Endothelial cell of umbilical vein (primary cell): ENCODE results near the gene TEAD3. TPM values are rescaled to one million over a fixed set of nuclear protein-coding genes. Genes with fewer than 3 reads are reported as not detected.
A peak's percentile ranks its signal among the peaks of the same experiment; 100 is the strongest.

ENCODE experiments used
- BruUV-seq: library from RNA; stranded (reverse); fragments of 400-500 nt; replicated peaks from 2 replicates; lab custom pipeline; 2021; lab: Mats Ljungman, UMichigan
- CTCF ChIA-PET: fragments of 300-600, 350-600 bp; sonication (Branson Sonifier 250); formaldehyde crosslinking; loops from one replicate; lab custom pipeline; 2021; ENCODE audit warnings: antibody characterized with exemption, inconsistent platforms; lab: Charles Lee
- POLR2A ChIA-PET: fragments of 300-600, 350-600 bp; sonication (Branson Sonifier 250); formaldehyde crosslinking; loops from one replicate; lab custom pipeline; 2021; ENCODE audit warnings: antibody characterized with exemption, inconsistent platforms; lab: Charles Lee
- DNase-seq: peaks from one replicate; pipeline ENCODE4 v3.0.0-alpha.2; 2011; ENCODE audit warnings: low read depth, low spot score
- FAIRE-seq: peaks from 2 replicates; lab custom pipeline; 2011; peaks lifted over from hg19 to GRCh38; lab: Jason Lieb, UNC
- H2AFZ ChIP-seq: 2 replicates; pipeline ENCODE4 v1.6.0; 2012; ENCODE audit warnings: low read depth, low read length, control low read depth, inconsistent platforms
- H3K27ac ChIP-seq: 2 replicates; pipeline ENCODE4 v1.5.1; 2011; ENCODE audit warnings: low read depth, mild to moderate bottlenecking, control low read depth, low read length, moderate library complexity; ENCODE audit not compliant: insufficient read depth
- H3K27me3 ChIP-seq, 2 experiments: 2 replicates each; pipeline versions ENCODE4 v1.6.0 to v1.6.1; 2011; ENCODE audit warnings: low read length in 2 of 2, mixed read lengths in 1 of 2; ENCODE audit not compliant: control insufficient read depth in 2 of 2, insufficient read depth in 2 of 2
- H3K36me3 ChIP-seq, 2 experiments: 2 replicates in 1 of 2; 3 replicates in 1 of 2; pipeline ENCODE4 v1.5.1; 2011; ENCODE audit warnings: low read length in 2 of 2, mild to moderate bottlenecking in 1 of 2, moderate library complexity in 1 of 2; ENCODE audit not compliant: control insufficient read depth in 2 of 2, insufficient read depth in 2 of 2; ENCODE audit errors: extremely low read depth in 1 of 2
- H3K4me1 ChIP-seq: 3 replicates; pipeline ENCODE4 v1.5.1; 2011; ENCODE audit warnings: mild to moderate bottlenecking, low read length; ENCODE audit not compliant: control insufficient read depth, insufficient read depth; ENCODE audit errors: extremely low read depth
- H3K4me2 ChIP-seq: 2 replicates; pipeline ENCODE4 v1.6.1; 2011; ENCODE audit warnings: low read length, control low read depth, mixed read lengths; ENCODE audit not compliant: insufficient read depth
- H3K4me3 ChIP-seq, 3 experiments: fragments of 200-600 bp in 1 of 3; sonication (generic), shearing (Covaris generic) in 1 of 3; replicated peaks in 1 of 3; 2 replicates each; pipeline ENCODE4 v1.5.1; 2011 to 2016; ENCODE audit warnings: control low read depth in 3 of 3, low read length in 3 of 3, mild to moderate bottlenecking in 2 of 3, inconsistent platforms in 1 of 3, low read depth in 1 of 3, moderate library complexity in 1 of 3; ENCODE audit not compliant: insufficient read depth in 1 of 3
- H3K79me2 ChIP-seq: 2 replicates; pipeline ENCODE4 v1.6.0; 2012; ENCODE audit warnings: low read length, inconsistent platforms; ENCODE audit not compliant: control insufficient read depth, insufficient read depth
- H3K9ac ChIP-seq: replicated peaks from 2 replicates; pipeline ENCODE3; 2011; ENCODE audit warnings: low read length, control low read depth; ENCODE audit not compliant: insufficient read depth; ENCODE audit errors: extremely low read depth
- H3K9me1 ChIP-seq: replicated peaks from 3 replicates; pipeline ENCODE4 v1.6.0; 2011; ENCODE audit warnings: mild to moderate bottlenecking, low read length; ENCODE audit not compliant: control insufficient read depth, insufficient read depth; ENCODE audit errors: extremely low read depth
- H3K9me3 ChIP-seq: replicated peaks from 2 replicates; pipeline ENCODE4 v1.5.1; 2012; ENCODE audit warnings: low read length, inconsistent platforms; ENCODE audit not compliant: control insufficient read depth, insufficient read depth
- H4K20me1 ChIP-seq: replicated peaks from 2 replicates; pipeline ENCODE3; 2011; ENCODE audit warnings: mild to moderate bottlenecking, low read length; ENCODE audit not compliant: control insufficient read depth, insufficient read depth; ENCODE audit errors: extremely low read depth
- EZH2 ChIP-seq: IDR thresholded peaks from 2 replicates; pipeline ENCODE4 v1.6.1; 2012; ENCODE audit warnings: borderline replicate concordance, low read depth, mild to moderate bottlenecking, moderate library complexity, low read length, inconsistent platforms; ENCODE audit not compliant: severe bottlenecking
- GATA2 ChIP-seq: IDR thresholded peaks from 2 replicates; pipeline ENCODE4 v1.7.0; 2011; ENCODE audit warnings: low read depth, mild to moderate bottlenecking, moderate library complexity, mixed read lengths, low read length; ENCODE audit not compliant: insufficient read length, insufficient read depth
- POLR2AphosphoS5 ChIP-seq: IDR thresholded peaks from 2 replicates; pipeline ENCODE4 v1.6.1; 2012; ENCODE audit warnings: low read depth, mild to moderate bottlenecking, control low read depth, low read length, moderate library complexity; ENCODE audit not compliant: insufficient read depth
- dilution Hi-C: fragments of 300-500 bp; cut with MboI; formaldehyde crosslinking; loops from one replicate; pipeline ENCODE4 v1.15.0; 2019; ENCODE audit warnings: low sequenced_read_pairs; ENCODE audit not compliant: extremely low pct_ligation_motif_present
- intact Hi-C: fragments of 100-400 bp; cut with micrococcal nuclease; formaldehyde crosslinking; loops from one replicate; pipeline ENCODE4 v1.10.0; 2022
- polyA plus RNA-seq, 4 experiments: library from polyadenylated mRNA; depleted of rRNA in 3 of 4; stranded (reverse) in 3 of 4; unstranded in 1 of 4; fragments of >200 nt; gene quantifications; 2 replicates each; pipeline versions ENCODE4 v1.2.1 to v1.2.3, GENCODE V29; 2011 to 2012; ENCODE audit warnings: missing spikeins in 1 of 4
- total RNA-seq: library from RNA; stranded (reverse); gene quantifications from 2 replicates; pipeline ENCODE4 v1.2.3, GENCODE V29; 2021

The TEAD3 gene
- total and polyA plus RNA-seq, 2 donors (not counting 3 experiments of a cell fraction or from before 2014, with no cell fraction given): 1.1 to 1.6 TPM

DNA sequence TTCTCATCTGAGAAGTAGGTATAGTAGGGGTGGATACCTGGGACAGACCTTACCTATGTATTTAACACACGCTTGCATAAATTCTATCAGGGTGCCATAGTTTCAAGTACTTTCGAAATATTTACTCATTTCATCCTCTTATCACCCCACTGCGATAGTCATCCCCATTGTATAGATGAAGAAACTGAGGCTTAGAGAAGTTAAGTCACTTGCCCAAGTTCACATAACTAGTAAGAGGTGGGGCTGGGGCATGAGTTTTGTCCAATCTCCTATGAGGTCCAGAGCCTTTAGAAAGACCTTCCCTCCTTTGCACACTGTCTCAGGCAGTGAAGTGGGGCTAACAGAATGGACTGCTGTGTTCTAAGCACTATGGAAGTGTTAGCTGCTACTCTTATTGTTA lies 9.7 kb upstream of the TEAD3 start:
- no peak overlapping the region for H2AFZ ChIP-seq
- FAIRE-seq (no peak), DNase-seq (no peak)
- dilution Hi-C loops (no loop called here), intact Hi-C loops (no loop called here)
- BruUV-seq: no TSS peak
- H3K79me2 ChIP-seq: no peaks in the 10 kb centered on the region
- no peaks in the 10 kb centered on the region for H4K20me1 ChIP-seq
- H3K4me1 ChIP-seq: no peaks in the 10 kb centered on the region
- H3K27me3 ChIP-seq: peaks cover 20 to 44% of the 10 kb centered on the region in 2 experiments
- H3K36me3 ChIP-seq: no peaks in the 10 kb centered on the region
- H3K9me1 ChIP-seq: no peaks in the 10 kb centered on the region
- no peaks in the 10 kb centered on the region for H3K9me3 ChIP-seq
- no peak overlapping the region for H3K9ac ChIP-seq
- ChIA-PET CTCF (interaction anchor here (1.4 kb wide), 1 partner anchor 11 kb away, joined by 4 read pairs; no protein-coding TSS in a partner anchor), POLR2A (interaction anchor here (0.6 kb wide), 1 partner anchor 536 kb away, joined by 5 read pairs; no protein-coding TSS in a partner anchor)
- no peak overlapping the region for H3K4me3 ChIP-seq
- no peak overlapping the region for H3K4me2 ChIP-seq
- no peak overlapping the region for H3K27ac ChIP-seq
- no peak for TF ChIP-seq GATA2
- no peak for TF ChIP-seq POLR2AphosphoS5

- POLR2A ChIA-PET: no interaction called here
- DNase-seq: no peak
- Histone ChIP-seq H3K4me1 (no peaks in the 10 kb centered on the region), H3K4me3 (no peak overlapping the region), H3K9me1 (no peaks in the 10 kb centered on the region), H4K20me1 (no peaks in the 10 kb centered on the region), H2AFZ (no peak overlapping the region), H3K36me3 (no peaks in the 10 kb centered on the region), H3K79me2 (no peaks in the 10 kb centered on the region), H3K27me3 (peaks cover 15 to 38% of the 10 kb centered on the region in 2 experiments), H3K9me3 (no peaks in the 10 kb centered on the region), H3K4me2 (no peak overlapping the region), H3K27ac (no peak overlapping the region), H3K9ac (no peak overlapping the region)
- BruUV-seq: no TSS peak
- TF ChIP-seq EZH2: peak; percentile 37
- TF ChIP-seq POLR2AphosphoS5: no peak
- CTCF ChIA-PET: no interaction called here
- dilution Hi-C loops: no loop called here
- intact Hi-C loops: no loop called here
- no peak for FAIRE-seq
These were observed 9.1 kb upstream of the TEAD3 start for GRCh38 chr6:35505999-35506412.
